Gastroesophageal sphincter (tissue), 3 donors: ENCODE data around the gene RPS6KA4.

Experiments used
- EP300 ChIP-seq: sonication (generic); formaldehyde crosslinking; IDR thresholded peaks from one replicate; pipeline ENCODE4 v1.6.1; 2017; ENCODE audit warnings: antibody characterized with exemption, mild to moderate bottlenecking
- POLR2A ChIP-seq, 2 donors: fragments of 450-650 bp; IDR thresholded peaks; one replicate each; pipeline ENCODE4 v1.6.1; 2017; ENCODE audit warnings: antibody characterized with exemption in 2 of 2, mild to moderate bottlenecking in 2 of 2, moderate library complexity in 1 of 2
- POLR2AphosphoS5 ChIP-seq: sonication (generic); formaldehyde crosslinking; IDR thresholded peaks from one replicate; pipeline ENCODE4 v1.6.1; 2017; ENCODE audit warnings: antibody characterized with exemption
- TF ChIP-seq, protein P1 (sequence below), 4 experiments: fragments of 200-600 bp in 2 of 4; fragments of 450-650 bp in 2 of 4; sonication (generic) in 1 of 4; IDR thresholded peaks; one replicate each; pipeline ENCODE4 v1.5.1; 2017 to 2019; ENCODE audit warnings: antibody characterized with exemption in 4 of 4, mild to moderate bottlenecking in 2 of 4, moderate library complexity in 2 of 4

DNA sequence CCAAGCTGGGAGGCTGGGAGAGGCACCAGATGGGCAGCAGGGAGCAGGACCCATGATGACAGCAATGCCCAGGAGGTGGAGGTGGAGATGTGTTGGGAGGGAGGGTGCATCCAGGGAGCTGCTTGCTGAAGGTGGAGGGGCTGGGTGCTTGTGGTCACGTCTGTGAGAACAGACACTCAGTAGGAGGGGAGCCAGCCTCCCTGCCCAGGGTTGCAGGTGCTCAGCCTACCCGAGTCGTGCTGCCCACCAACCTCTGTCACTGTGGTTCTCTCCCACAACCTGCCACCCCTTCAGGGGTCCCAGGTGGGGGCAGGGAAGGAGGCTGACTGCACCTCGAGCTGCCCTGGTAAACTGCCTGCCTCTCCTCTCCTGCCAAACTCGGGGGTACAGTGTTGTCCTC, 35.6 kb upstream of the RPS6KA4 start:
- TF ChIP-seq, protein P1, sequence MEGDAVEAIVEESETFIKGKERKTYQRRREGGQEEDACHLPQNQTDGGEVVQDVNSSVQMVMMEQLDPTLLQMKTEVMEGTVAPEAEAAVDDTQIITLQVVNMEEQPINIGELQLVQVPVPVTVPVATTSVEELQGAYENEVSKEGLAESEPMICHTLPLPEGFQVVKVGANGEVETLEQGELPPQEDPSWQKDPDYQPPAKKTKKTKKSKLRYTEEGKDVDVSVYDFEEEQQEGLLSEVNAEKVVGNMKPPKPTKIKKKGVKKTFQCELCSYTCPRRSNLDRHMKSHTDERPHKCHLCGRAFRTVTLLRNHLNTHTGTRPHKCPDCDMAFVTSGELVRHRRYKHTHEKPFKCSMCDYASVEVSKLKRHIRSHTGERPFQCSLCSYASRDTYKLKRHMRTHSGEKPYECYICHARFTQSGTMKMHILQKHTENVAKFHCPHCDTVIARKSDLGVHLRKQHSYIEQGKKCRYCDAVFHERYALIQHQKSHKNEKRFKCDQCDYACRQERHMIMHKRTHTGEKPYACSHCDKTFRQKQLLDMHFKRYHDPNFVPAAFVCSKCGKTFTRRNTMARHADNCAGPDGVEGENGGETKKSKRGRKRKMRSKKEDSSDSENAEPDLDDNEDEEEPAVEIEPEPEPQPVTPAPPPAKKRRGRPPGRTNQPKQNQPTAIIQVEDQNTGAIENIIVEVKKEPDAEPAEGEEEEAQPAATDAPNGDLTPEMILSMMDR (IDR thresholded peaks at IDR 0.05), result no peak
- TF ChIP-seq POLR2A (IDR thresholded peaks at IDR 0.05), result no peak
- no peak for TF ChIP-seq EP300
- no peak for TF ChIP-seq POLR2AphosphoS5
